K562 (cell line): ENCODE data around the gene TUBA8. TPM values are rescaled to one million over a fixed set of nuclear protein-coding genes. Genes with fewer than 3 reads are reported as not detected.

Source experiments
- ATAC-seq: fragments of 200-7000 bp; cut with Tn5 transposase; 3 replicates; pipeline ENCODE4 v1.9.1; 2020; ENCODE audit warnings: moderate library complexity
- BruUV-seq: library from RNA; stranded (reverse); fragments of 400-500 nt; replicated peaks from 2 replicates; lab custom pipeline; 2021; lab: Mats Ljungman, UMichigan
- CTCF ChIA-PET: fragments of 300-600 bp; formaldehyde crosslinking; extraction: SDS; loops from one replicate; lab custom pipeline; 2021; ENCODE audit warnings: low intra/inter-chr PET ratio; lab: Yijun Ruan, JAX
- POLR2A ChIA-PET: fragments of 300-600, 350-650 bp; sonication (Branson Sonifier 250); formaldehyde crosslinking; extraction: SDS; loops from one replicate; lab custom pipeline; 2021; ENCODE audit warnings: antibody characterized with exemption, inconsistent platforms; lab: Yijun Ruan, JAX
- DNase-seq, 4 experiments: peaks; one replicate each; pipeline versions ENCODE4 v3.0.0 to v3.0.0-alpha.2; 2011 to 2018; ENCODE audit warnings: low spot score in 3 of 4, mixed read lengths in 3 of 4; ENCODE audit errors: extremely low read depth in 1 of 4
- FAIRE-seq: peaks from 2 replicates; lab custom pipeline; 2011; peaks lifted over from hg19 to GRCh38; lab: Jason Lieb, UNC
- H2AFZ ChIP-seq: 2 replicates; pipeline ENCODE4 v1.6.0; 2011; ENCODE audit warnings: low read depth, low read length, control low read depth, inconsistent platforms
- H3K27ac ChIP-seq: fragments of 200-600 bp; 3 replicates; pipeline ENCODE4 v1.8.0; 2011; ENCODE audit warnings: low read depth, mild to moderate bottlenecking, control low read depth, inconsistent platforms, low read length, moderate library complexity, mixed read lengths; ENCODE audit errors: extremely low read depth
- H3K27me3 ChIP-seq, 2 experiments: fragments of 300-600 bp in 1 of 2; 2 replicates in 1 of 2; 3 replicates in 1 of 2; pipeline versions ENCODE4 v1.6.0 to v1.8.0; 2011; ENCODE audit warnings: inconsistent platforms in 2 of 2, low read length in 2 of 2, mild to moderate bottlenecking in 1 of 2, mixed read lengths in 1 of 2, moderate library complexity in 1 of 2; ENCODE audit not compliant: control insufficient read depth in 2 of 2, insufficient read depth in 2 of 2
- H3K36me3 ChIP-seq: fragments of 300-600 bp; 3 replicates; pipeline ENCODE4 v1.8.0; 2011; ENCODE audit warnings: mild to moderate bottlenecking, low read length, inconsistent platforms; ENCODE audit not compliant: control insufficient read depth, insufficient read depth
- H3K4me1 ChIP-seq, 2 experiments: fragments of 200-600 bp in 1 of 2; replicated peaks in 1 of 2; 2 replicates in 1 of 2; 3 replicates in 1 of 2; pipeline versions ENCODE4 v1.5.1 to v1.8.0; 2011; ENCODE audit warnings: inconsistent platforms in 2 of 2, low read length in 2 of 2, mild to moderate bottlenecking in 1 of 2, mixed read lengths in 1 of 2, moderate library complexity in 1 of 2; ENCODE audit not compliant: control insufficient read depth in 2 of 2, insufficient read depth in 2 of 2
- H3K4me2 ChIP-seq: 2 replicates; pipeline ENCODE4 v1.6.1; 2011; ENCODE audit warnings: low read length, control low read depth, inconsistent platforms, mixed read lengths; ENCODE audit not compliant: insufficient read depth
- H3K4me3 ChIP-seq: fragments of 200-600 bp; sonication (generic), shearing (Covaris generic); 2 replicates; pipeline ENCODE4 v1.5.1; 2016; ENCODE audit warnings: control low read depth, inconsistent platforms
- H3K79me2 ChIP-seq: fragments of 200-600 bp; 3 replicates; pipeline ENCODE4 v1.8.0; 2011; ENCODE audit warnings: low read length, inconsistent platforms; ENCODE audit not compliant: control insufficient read depth, insufficient read depth
- H3K9ac ChIP-seq, 2 experiments: 2 replicates each; pipeline versions ENCODE4 v1.6.0 to v1.6.1; 2011; ENCODE audit warnings: low read depth in 2 of 2, low read length in 2 of 2, control low read depth in 1 of 2, inconsistent platforms in 1 of 2, mild to moderate bottlenecking in 1 of 2, mixed read lengths in 1 of 2; ENCODE audit not compliant: insufficient read depth in 1 of 2
- H3K9me1 ChIP-seq: one replicate; pipeline ENCODE4 v1.6.0; 2011; ENCODE audit warnings: inconsistent platforms, mild to moderate bottlenecking, low read length, moderate library complexity; ENCODE audit not compliant: control insufficient read depth, insufficient read depth
- H3K9me3 ChIP-seq: replicated peaks from 2 replicates; pipeline ENCODE4 v1.5.1; 2011; ENCODE audit warnings: low read depth, low read length, inconsistent platforms; ENCODE audit not compliant: control insufficient read depth, insufficient read depth
- H4K20me1 ChIP-seq: replicated peaks from 2 replicates; pipeline ENCODE4 v1.6.1; 2011; ENCODE audit warnings: low read length, inconsistent platforms, mixed read lengths; ENCODE audit not compliant: control insufficient read depth, insufficient read depth
- CCNT2 ChIP-seq: IDR thresholded peaks from 2 replicates; pipeline ENCODE4 v1.6.1; 2011; ENCODE audit warnings: borderline replicate concordance, low read depth, mild to moderate bottlenecking, moderate library complexity, mixed read lengths, low read length; ENCODE audit not compliant: insufficient read length; ENCODE audit errors: extremely low read depth
- ELF1 ChIP-seq: fragments of 200-800 bp; sonication (Bioruptor generic); IDR thresholded peaks from 2 replicates; pipeline ENCODE4 v1.6.1; 2016; ENCODE audit warnings: missing genetic modification characterization, missing compliant biosample characterization
- GATAD2B ChIP-seq: fragments of 450-650 bp; IDR thresholded peaks from 2 replicates; pipeline ENCODE4 v1.6.1; 2017; ENCODE audit warnings: mild to moderate bottlenecking, borderline replicate concordance
- MEF2D ChIP-seq: conservative IDR thresholded peaks from 2 replicates; pipeline ENCODE4 v1.6.1; 2016; ENCODE audit warnings: low read depth, missing genetic modification characterization, missing compliant biosample characterization
- SIN3B ChIP-seq: fragments of 450-650 bp; IDR thresholded peaks from 2 replicates; pipeline ENCODE4 v1.6.1; 2017; ENCODE audit warnings: low read depth, mild to moderate bottlenecking, moderate library complexity
- TCF7L2 ChIP-seq: fragments of 150-350 bp; IDR thresholded peaks from 2 replicates; pipeline ENCODE4 v1.6.1; 2016; ENCODE audit warnings: low read depth, mild to moderate bottlenecking, low read length, moderate library complexity
- ZSCAN29 ChIP-seq: fragments of 450-650 bp; IDR thresholded peaks from 2 replicates; pipeline ENCODE4 v1.6.1; 2017
- WGBS: fragments of 100-300 bp; shearing (Covaris generic); methylation state at CpG from one replicate; pipeline ENCODE4 v1.1.6; 2016; ENCODE audit warnings: low coverage, mixed read lengths; ENCODE audit not compliant: insufficient coverage; ENCODE audit errors: missing lambda C conversion rate; 5-methylcytosine and 5-hydroxymethylcytosine counted together
- in situ Hi-C: fragments of 300-500 bp; cut with MboI; formaldehyde crosslinking; loops from 4 replicates; pipeline ENCODE4 v1.15.0; 2018; ENCODE audit warnings: inconsistent platforms, mixed read lengths
- intact Hi-C: fragments of 100-400 bp; cut with micrococcal nuclease; formaldehyde crosslinking; loops from 2 replicates; pipeline ENCODE4 v1.14.2; 2022
- polyA plus RNA-seq, 8 experiments: library from polyadenylated mRNA; depleted of rRNA in 4 of 8; stranded (reverse) in 5 of 8; unstranded in 3 of 8; fragments of >200 nt; fragmentation: Nextera tagmentation in 2 of 8; fragmentation: Illumina TruSeq in 1 of 8; extraction: Ambion mirVana in 2 of 8; extraction: Trizol in 1 of 8; gene quantifications; 2 replicates each; pipeline versions ENCODE4 v1.2.1 to v1.2.3, GENCODE V29; 2011 to 2014; ENCODE audit warnings: inconsistent platforms in 1 of 8, missing spikeins in 1 of 8
- total RNA-seq, 7 experiments: library from RNA; depleted of rRNA in 6 of 7; stranded (reverse); fragments of >200 nt in 6 of 7; fragmentation: Illumina TruSeq in 2 of 7; extraction: Trizol in 2 of 7; gene quantifications; 2 replicates each; pipeline versions ENCODE4 v1.2.1 to v1.2.3, GENCODE V29; 2011 to 2021; ENCODE audit warnings: low replicate concordance in 1 of 7
- TF ChIP-seq, protein P1 (sequence below): fragments of 250-450 bp; sonication (Bioruptor Pico); IDR thresholded peaks from 2 replicates; pipeline ENCODE4 v1.5.0; 2020; ENCODE audit warnings: mild to moderate bottlenecking
- TF ChIP-seq, protein P2 (sequence below): fragments of 450-650 bp; formaldehyde crosslinking; IDR thresholded peaks from 2 replicates; pipeline ENCODE4 v1.4.0; 2022; ENCODE audit warnings: missing genetic modification characterization
- TF ChIP-seq, protein P3 (sequence below): fragments of 250-450 bp; sonication (Bioruptor Pico); IDR thresholded peaks from 2 replicates; pipeline ENCODE4 v1.8.0; 2022; ENCODE audit warnings: inconsistent platforms, mild to moderate bottlenecking, moderate library complexity, borderline replicate concordance
- TF ChIP-seq, protein P4 (sequence below): fragments of 450-650 bp; IDR thresholded peaks from 2 replicates; pipeline ENCODE4 v1.6.1; 2017; ENCODE audit warnings: antibody characterized with exemption, mild to moderate bottlenecking

TUBA8 gene
- total and polyA plus RNA-seq, 9 of the 15 experiments (the other 6 are each of a cell fraction or from before 2014, with no cell fraction given): 0.07 to 1.1 (median 0.65) TPM

DNA sequence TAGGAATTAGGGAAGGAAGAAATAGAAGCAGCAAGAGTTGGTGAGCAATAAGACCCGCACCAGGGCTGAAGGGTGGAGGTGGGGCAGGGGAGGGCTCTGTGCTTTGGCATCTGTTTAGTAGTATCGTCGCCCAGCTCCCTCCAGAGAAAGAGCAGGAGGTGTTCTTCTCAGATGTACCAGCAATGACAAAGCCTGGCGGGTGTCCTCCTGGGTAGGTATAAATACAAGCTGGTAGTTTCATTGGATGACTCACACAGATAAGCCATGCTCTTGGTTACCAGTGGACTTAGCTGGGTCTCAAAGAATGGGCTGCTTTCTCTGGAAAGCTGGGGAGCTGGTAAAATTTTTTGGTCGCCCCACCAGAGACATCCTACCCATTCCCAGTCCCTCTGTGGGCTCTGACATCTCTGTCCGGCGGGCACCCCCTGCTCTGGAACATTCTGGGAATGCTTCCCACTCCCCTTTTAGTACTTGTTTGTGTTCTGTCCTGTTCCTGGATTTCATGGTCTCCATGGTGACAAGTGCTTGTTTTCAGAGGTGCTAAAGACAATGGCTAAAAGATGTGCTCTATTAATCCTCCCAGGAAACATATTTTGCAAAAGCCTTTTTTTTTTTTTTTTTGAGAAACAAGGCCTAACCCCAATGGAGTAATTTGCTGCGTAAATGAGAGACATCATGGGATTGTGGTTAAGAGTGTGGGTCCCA lies 15.4 kb upstream of the TUBA8 start:
- Histone ChIP-seq H3K36me3 (peaks cover 21% of the 10 kb centered on the region; the same call in 2 of the 3 replicates), H3K4me3 (no peak overlapping the region)
- TF ChIP-seq TCF7L2 (no peak), SIN3B (no peak), GATAD2B (no peak), CCNT2 (no peak), ELF1 (tag) (no peak), ZSCAN29 (no peak), MEF2D (tag) (no peak)
- TF ChIP-seq, protein P1, sequence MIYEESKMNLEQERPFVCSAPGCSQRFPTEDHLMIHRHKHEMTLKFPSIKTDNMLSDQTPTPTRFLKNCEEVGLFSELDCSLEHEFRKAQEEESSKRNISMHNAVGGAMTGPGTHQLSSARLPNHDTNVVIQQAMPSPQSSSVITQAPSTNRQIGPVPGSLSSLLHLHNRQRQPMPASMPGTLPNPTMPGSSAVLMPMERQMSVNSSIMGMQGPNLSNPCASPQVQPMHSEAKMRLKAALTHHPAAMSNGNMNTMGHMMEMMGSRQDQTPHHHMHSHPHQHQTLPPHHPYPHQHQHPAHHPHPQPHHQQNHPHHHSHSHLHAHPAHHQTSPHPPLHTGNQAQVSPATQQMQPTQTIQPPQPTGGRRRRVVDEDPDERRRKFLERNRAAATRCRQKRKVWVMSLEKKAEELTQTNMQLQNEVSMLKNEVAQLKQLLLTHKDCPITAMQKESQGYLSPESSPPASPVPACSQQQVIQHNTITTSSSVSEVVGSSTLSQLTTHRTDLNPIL (CRISPR knock-in tag): no peak
- TF ChIP-seq, protein P2, sequence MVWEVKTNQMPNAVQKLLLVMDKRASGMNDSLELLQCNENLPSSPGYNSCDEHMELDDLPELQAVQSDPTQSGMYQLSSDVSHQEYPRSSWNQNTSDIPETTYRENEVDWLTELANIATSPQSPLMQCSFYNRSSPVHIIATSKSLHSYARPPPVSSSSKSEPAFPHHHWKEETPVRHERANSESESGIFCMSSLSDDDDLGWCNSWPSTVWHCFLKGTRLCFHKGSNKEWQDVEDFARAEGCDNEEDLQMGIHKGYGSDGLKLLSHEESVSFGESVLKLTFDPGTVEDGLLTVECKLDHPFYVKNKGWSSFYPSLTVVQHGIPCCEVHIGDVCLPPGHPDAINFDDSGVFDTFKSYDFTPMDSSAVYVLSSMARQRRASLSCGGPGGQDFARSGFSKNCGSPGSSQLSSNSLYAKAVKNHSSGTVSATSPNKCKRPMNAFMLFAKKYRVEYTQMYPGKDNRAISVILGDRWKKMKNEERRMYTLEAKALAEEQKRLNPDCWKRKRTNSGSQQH: no peak
- TF ChIP-seq, protein P3, sequence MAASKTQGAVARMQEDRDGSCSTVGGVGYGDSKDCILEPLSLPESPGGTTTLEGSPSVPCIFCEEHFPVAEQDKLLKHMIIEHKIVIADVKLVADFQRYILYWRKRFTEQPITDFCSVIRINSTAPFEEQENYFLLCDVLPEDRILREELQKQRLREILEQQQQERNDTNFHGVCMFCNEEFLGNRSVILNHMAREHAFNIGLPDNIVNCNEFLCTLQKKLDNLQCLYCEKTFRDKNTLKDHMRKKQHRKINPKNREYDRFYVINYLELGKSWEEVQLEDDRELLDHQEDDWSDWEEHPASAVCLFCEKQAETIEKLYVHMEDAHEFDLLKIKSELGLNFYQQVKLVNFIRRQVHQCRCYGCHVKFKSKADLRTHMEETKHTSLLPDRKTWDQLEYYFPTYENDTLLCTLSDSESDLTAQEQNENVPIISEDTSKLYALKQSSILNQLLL (CRISPR knock-in tag): no peak
- TF ChIP-seq, protein P4, sequence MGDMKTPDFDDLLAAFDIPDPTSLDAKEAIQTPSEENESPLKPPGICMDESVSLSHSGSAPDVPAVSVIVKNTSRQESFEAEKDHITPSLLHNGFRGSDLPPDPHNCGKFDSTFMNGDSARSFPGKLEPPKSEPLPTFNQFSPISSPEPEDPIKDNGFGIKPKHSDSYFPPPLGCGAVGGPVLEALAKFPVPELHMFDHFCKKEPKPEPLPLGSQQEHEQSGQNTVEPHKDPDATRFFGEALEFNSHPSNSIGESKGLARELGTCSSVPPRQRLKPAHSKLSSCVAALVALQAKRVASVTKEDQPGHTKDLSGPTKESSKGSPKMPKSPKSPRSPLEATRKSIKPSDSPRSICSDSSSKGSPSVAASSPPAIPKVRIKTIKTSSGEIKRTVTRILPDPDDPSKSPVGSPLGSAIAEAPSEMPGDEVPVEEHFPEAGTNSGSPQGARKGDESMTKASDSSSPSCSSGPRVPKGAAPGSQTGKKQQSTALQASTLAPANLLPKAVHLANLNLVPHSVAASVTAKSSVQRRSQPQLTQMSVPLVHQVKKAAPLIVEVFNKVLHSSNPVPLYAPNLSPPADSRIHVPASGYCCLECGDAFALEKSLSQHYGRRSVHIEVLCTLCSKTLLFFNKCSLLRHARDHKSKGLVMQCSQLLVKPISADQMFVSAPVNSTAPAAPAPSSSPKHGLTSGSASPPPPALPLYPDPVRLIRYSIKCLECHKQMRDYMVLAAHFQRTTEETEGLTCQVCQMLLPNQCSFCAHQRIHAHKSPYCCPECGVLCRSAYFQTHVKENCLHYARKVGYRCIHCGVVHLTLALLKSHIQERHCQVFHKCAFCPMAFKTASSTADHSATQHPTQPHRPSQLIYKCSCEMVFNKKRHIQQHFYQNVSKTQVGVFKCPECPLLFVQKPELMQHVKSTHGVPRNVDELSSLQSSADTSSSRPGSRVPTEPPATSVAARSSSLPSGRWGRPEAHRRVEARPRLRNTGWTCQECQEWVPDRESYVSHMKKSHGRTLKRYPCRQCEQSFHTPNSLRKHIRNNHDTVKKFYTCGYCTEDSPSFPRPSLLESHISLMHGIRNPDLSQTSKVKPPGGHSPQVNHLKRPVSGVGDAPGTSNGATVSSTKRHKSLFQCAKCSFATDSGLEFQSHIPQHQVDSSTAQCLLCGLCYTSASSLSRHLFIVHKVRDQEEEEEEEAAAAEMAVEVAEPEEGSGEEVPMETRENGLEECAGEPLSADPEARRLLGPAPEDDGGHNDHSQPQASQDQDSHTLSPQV: no peak

More for the DNA sequence above, 15.4 kb upstream of the TUBA8 start:
- Histone ChIP-seq H2AFZ (no peak overlapping the region), H4K20me1 (no peaks in the 10 kb centered on the region), H3K79me2 (no peaks in the 10 kb centered on the region), H3K27ac (no peak overlapping the region), H3K4me2 (no peak overlapping the region), H3K27me3 (no peaks in the 10 kb centered on the region), H3K9ac (no peak overlapping the region), H3K9me1 (no peaks in the 10 kb centered on the region), H3K4me1 (no peaks in the 10 kb centered on the region), H3K9me3 (no peaks in the 10 kb centered on the region; the same call in 1 of the 2 replicates)
- POLR2A ChIA-PET: no interaction called here
- no TSS peak for BruUV-seq
- FAIRE-seq (no peak), DNase-seq (no peak), ATAC-seq (no peak)
- in situ Hi-C loops: no loop called here
- CTCF ChIA-PET: no interaction called here
- WGBS: 92% methylated on average over 8 of the region's 8 CpGs
- intact Hi-C loops: no loop called here
